ENCODE results near the gene RCVRN. TPM values are rescaled to one million over a fixed set of nuclear protein-coding genes. Genes with fewer than 3 reads are reported as not detected.

The RCVRN gene
- total RNA-seq, 1 donor from 2014 or later, result 0.38 TPM

- H3K9me3 Mint-ChIP-seq, result no peaks in the 10 kb centered on the region
- H3K4me1 Mint-ChIP-seq, result no peaks in the 10 kb centered on the region
- no peak overlapping the region for H3K27ac Mint-ChIP-seq
- intact Hi-C loops (cut with micrococcal nuclease), result no loop called here
- ATAC-seq (ENCODE audit: low read depth) (no peak), DNase-seq (no peak)
- H3K36me3 Mint-ChIP-seq (ENCODE audit: low read depth), result peaks cover 10% of the 10 kb centered on the region
- CTCF ChIA-PET, result interaction anchor here (1.3 kb wide), 1 partner anchor 352 kb away, joined by 3 read pairs; no protein-coding TSS in a partner anchor
- no peaks in the 10 kb centered on the region for H3K27me3 Mint-ChIP-seq
- no peak for TF ChIP-seq CTCF (IDR thresholded peaks at IDR 0.05)
- H3K4me3 Mint-ChIP-seq, result no peak overlapping the region
- POLR2A ChIA-PET, result no interaction called here
These were observed 13.3 kb upstream of the RCVRN start for GRCh38 chr17:9918352-9918751.

DNA sequence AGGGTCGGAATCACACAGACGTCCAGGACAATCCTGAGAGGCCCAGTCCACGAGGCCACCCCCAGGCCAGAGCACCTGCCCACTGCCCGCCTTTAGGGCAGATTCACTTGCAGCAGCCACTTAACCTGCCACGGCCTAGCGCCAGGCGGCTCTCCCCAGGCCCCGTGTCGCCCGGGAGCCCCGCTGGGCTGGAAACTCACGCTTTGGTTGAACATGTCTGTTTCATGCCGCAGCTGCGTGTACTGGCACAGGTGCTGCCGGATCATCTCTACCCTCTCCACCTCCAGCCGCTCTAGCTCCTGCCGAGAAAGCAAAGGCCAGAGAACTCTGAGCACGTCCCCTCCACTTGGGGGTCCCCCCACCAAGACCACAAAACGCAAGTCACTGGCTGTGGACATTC, 12.7 kb upstream of the RCVRN start:
- ATAC-seq (ENCODE audit: low read depth) (no peak), DNase-seq (no peak)
- Mint-ChIP-seq H3K36me3 (ENCODE audit: low read depth) (peaks cover 10% of the 10 kb centered on the region), H3K27ac (no peak overlapping the region), H3K4me1 (no peaks in the 10 kb centered on the region), H3K9me3 (no peaks in the 10 kb centered on the region), H3K4me3 (no peak overlapping the region), H3K27me3 (no peaks in the 10 kb centered on the region)
- ChIA-PET POLR2A (no interaction called here), CTCF (interaction anchor here (1.3 kb wide), 1 partner anchor 353 kb away, joined by 3 read pairs; no protein-coding TSS in a partner anchor)
- intact Hi-C loops (cut with micrococcal nuclease), result no loop called here
- no peak for TF ChIP-seq CTCF (IDR thresholded peaks at IDR 0.05)

- Mint-ChIP-seq H3K27ac (no peak overlapping the region), H3K4me1 (no peaks in the 10 kb centered on the region), H3K36me3 (ENCODE audit: low read depth) (peaks cover 10% of the 10 kb centered on the region), H3K4me3 (no peak overlapping the region), H3K9me3 (no peaks in the 10 kb centered on the region), H3K27me3 (no peaks in the 10 kb centered on the region)
- DNase-seq (no peak), ATAC-seq (ENCODE audit: low read depth) (no peak)
- no peak for TF ChIP-seq CTCF (IDR thresholded peaks at IDR 0.05)
- intact Hi-C loops (cut with micrococcal nuclease), result no loop called here
- POLR2A ChIA-PET, result no interaction called here
- CTCF ChIA-PET, result no interaction called here
These were observed 12.1 kb upstream of the RCVRN start for GRCh38 chr17:9917131-9917530.

DNA sequence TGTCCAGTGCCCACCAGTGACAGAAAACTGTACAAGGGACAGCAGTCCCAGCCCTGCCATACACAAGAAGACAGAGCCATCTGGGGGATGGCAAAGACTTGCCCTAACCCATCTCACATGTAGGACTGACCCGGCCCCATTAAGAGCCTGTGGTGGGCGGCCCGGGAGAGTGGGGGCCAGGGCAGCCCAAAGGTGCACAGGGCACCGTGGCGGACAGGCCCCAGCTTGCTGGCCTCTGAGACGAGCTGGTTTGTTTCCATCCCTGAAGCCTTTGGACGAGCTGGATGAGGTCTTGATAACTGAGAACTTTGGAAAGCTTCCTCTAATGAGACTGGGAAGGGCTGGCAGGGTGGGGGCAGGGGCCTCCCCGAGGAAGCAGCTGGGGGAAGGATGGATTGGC, 11.0 kb upstream of the RCVRN start:
- intact Hi-C loops (cut with micrococcal nuclease), result no loop called here
- H3K27ac Mint-ChIP-seq, result no peak overlapping the region
- ChIA-PET POLR2A (no interaction called here), CTCF (interaction anchor here (0.6 to 0.7 kb wide), 2 partner anchors 9 to 41 kb away, joined by 3 to 5 read pairs; no protein-coding TSS in a partner anchor)
- H3K9me3 Mint-ChIP-seq, result no peaks in the 10 kb centered on the region
- peaks cover 10% of the 10 kb centered on the region for H3K36me3 Mint-ChIP-seq (ENCODE audit: low read depth)
- no peaks in the 10 kb centered on the region for H3K27me3 Mint-ChIP-seq
- no peaks in the 10 kb centered on the region for H3K4me1 Mint-ChIP-seq
- ATAC-seq (ENCODE audit: low read depth) (no peak), DNase-seq (no peak)
- no peak for TF ChIP-seq CTCF (IDR thresholded peaks at IDR 0.05)
- H3K4me3 Mint-ChIP-seq, result no peak overlapping the region

DNA sequence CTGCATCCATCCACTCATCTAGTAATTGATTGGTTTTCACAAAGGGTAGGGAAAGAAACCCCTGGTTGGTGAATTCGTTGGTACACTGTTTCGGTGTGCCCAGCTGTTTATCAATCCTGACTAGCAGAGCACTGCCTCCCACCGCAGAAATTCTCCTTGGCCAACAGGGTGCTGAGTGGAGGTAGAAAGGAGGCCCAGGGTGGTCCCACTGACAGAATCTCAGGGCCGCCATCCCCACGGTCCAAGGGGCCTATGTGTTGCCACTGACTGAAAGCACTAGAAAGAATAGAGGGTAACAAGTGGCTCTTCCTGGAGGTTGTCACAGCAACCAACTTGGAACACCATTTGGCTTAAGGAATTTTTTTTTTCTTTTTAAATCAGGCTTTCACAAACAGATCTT, 8.4 kb upstream of the RCVRN start:
- ChIA-PET POLR2A (no interaction called here), CTCF (no interaction called here)
- intact Hi-C loops (cut with micrococcal nuclease), result no loop called here
- Mint-ChIP-seq H3K27ac (no peak overlapping the region), H3K36me3 (ENCODE audit: low read depth) (peaks cover 10% of the 10 kb centered on the region), H3K4me3 (no peak overlapping the region), H3K9me3 (no peaks in the 10 kb centered on the region), H3K4me1 (no peaks in the 10 kb centered on the region), H3K27me3 (no peaks in the 10 kb centered on the region)
- no peak for DNase-seq
- TF ChIP-seq CTCF (IDR thresholded peaks at IDR 0.05), result no peak
- ATAC-seq (ENCODE audit: low read depth), result no peak

Measured in activated B cell treated with CpG ODN at 0.5 μM for 24 hours (primary cell).